ENCODE data around the gene NAA10.
A peak's percentile ranks its signal among the peaks of the same experiment; 100 is the strongest.

NAA10 gene

DNA sequence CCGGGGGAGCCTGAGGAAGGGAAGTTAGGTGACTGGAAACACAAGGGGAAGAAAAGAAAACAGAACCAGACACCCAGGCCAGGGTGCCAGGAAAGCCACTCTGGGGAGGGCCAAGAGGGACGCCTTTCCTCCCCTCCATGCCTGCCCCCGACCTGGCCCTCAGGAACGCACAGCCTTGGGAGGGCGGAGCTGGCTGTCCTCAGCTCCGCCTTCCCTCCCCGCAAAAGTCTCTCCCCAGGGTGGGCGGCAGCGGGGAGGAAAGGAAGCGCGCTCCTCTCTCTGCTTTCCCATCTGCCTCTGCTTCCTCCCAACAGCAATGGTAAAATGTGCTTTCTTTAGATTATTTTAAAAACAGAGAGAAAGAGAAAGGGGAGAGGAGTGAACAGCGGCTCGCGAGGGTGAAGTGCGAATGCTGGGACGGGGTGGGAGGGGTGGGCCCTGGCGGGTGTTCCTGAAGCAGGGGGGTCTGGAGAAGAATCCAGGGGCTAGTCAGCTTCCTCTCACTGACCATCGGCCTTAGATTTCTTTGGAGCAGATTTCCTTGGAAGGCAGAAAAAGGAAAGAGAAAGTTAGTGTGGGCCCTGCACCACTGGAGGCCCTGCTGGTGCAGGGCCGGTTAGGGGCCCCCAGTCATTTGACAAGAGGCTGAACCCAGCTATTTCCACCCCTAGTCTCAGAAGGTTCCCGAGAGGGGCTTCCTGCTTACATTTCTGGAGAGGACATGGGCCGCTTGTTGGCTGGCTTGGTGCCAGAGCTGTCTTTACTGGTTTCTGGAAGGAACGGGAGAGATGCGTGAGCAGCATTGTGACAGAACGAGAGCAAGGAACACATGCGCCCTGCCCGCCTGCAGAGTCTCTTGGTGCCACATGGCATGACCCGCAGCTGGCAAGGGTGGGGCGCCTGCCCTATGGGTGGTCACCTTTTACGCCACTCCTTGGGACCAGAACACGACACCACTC, 14.3 kb upstream of the NAA10 start:
- no peak for DNase-seq (ENCODE audit: low read depth in 2 of 2)

DNA sequence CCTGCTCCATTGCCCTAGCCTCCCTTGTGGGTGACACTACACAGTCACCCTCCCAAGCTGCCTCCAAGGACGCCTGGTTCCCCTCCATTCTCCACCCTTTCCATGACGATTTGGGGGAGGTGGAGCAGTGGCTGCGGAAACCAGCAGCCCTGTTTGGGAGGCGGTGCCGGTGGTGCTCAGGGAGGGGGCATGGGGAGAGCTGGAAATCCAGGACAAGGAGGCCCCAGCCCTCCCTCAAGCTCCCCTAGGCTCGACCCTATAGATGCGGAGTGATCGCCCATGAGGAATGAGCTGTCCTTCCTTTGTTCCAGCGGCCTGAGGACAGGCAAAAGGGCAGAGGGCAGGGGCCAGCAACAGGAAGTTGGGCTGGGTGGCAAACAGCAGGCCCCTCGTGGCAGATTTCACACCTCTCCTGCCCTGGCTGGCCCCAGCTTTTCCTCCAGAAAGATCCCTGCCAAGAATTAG, 13.2 kb upstream of the NAA10 start:
- no peak for DNase-seq (ENCODE audit: low read depth in 2 of 2)

DNA sequence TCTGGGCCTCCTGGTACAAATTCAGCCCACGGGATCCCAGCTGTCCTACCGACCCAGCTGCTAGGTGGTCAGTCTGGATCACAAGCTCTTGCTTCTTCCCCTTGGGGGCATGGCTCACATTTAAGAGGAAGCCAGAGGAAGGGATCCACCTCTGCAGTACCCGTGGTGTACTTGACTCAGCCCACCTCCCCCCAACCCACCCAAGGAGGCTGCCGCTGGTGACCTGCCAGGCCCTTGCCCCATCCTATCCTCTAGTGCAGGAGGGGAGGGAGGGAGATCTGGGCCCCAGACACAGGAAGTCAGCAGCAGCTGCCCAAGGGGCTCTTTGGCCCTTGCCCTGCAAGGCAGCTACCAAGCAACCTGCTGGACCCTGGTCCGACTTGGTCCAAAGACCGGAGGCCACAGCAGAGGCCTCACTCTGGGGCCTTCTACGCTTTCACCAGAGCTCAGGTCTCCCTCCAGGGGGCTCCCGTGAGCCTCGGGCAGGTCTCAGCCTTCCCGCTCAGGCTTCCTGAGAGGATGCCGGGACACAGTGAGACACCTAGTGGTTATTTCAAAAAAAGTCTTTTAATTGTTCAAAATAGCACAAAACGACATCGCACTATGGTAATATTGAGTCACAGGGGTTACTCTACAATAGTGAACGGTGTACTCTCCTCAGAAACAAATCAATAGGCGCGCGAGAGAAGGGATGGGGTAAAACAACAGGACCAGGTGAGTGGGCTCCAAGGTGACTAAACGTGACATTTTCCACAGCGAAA, 12.4 kb upstream of the NAA10 start:
- DNase-seq (ENCODE audit: low read depth in 2 of 2), result peak in 1 of 2 donors; percentile 68

DNA sequence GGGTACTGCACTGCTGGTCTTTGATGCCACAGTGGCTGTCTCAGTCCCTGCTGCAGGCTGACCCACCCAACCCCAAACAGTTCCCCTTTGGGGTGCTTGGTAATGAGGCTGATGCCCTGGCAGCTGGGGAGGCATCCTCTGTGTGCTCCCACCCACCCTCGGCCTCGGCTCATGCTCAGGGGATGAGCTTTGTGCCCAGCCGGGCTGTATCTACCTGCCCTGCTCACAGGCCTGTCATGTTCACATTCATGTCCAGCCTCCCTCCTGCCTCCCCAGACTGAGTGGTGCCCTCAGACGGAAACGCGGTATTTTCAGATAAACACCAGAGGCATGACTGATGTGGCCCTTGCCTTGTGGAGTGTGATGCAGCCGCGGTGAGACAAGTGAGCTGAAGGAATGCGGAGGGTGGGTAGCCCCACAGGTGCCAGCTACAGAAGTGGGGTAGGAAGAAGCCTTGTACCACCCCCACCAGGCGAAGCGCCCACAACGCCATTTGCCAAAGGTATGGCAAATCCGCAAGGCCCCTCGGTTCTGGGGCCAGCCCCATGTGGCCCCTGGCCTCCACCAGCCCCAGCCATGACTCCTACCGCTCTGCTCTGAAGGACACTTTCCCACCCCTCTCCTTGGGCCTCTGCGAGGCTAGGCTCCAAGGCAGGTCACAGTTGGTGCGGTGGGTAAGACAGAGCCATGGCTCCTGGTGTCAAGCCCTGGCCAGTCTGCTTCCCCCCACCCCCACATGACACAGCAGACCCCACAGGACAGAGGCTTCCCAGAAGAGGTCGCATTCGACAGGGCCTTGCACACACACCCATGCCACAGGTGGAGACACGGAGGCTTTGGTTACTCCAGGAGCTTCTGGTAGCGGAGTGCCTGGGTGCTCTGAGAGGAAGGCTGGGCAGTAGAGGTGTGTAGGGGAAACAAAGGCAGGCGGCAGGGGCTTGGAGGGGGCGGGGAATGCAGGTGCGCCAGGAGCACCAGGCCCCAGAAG, 11.4 kb upstream of the NAA10 start:
- DNase-seq (ENCODE audit: low read depth in 2 of 2), result no peak

DNA sequence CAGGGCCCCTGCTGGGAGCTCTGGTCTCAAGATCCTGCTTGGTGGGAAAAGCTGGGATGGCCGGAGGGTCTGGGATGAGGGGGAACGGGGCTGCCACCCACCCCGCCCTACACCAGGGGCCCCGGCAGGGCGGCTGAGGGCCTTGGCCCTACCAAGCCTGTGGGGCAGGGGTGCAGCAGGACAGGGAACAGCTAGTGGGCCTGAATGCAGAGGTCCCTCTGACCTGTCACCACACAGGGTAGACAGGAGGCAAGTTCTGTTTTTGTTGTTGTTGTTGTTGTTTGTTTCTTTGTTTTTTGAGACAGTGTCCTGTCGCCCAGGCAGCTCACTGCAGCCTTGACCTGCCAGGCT, 9.9 kb upstream of the NAA10 start:
- DNase-seq (ENCODE audit: low read depth in 2 of 2), result no peak

DNA sequence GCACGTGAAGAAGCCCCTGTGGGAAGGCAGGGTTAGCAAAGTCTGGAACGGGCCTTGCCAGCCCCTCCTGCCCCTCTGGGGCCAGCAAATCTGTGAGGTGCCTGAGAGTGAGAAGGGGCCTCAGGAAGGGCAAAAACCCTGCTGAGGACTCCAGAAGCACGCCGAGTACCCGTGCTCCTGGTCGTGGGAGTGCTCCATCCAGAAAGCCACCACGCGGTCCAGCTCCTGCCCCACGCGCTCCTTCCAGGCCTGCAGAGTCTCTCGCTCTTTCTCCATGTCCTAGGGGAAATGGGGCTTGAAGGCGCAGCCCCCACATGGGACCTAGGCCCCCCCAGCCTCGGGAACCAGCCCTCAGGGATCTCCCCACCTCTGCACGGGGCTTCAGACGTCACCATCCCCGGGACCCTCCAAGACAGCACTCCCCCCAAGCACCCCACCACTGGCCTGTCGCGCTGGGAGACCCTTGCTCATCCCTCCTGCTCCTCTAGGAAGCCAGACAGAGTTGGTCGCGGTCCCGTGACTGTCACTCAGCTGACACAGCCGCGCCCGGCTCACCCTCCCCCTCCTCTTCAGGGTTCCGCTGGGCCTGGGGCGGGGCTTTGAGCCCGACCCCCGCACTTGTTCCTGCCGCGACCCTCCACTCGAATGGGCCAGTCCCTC, 9.4 kb upstream of the NAA10 start, which contains the start of gene RENBP:
Gene RENBP (minus strand): TSS at position 504 of the 660 bp plus-strand sequence. CDS start 33 bp downstream, at position 471.
- peak in 1 of 2 donors; percentile 35 for DNase-seq (ENCODE audit: low read depth in 2 of 2)

DNA sequence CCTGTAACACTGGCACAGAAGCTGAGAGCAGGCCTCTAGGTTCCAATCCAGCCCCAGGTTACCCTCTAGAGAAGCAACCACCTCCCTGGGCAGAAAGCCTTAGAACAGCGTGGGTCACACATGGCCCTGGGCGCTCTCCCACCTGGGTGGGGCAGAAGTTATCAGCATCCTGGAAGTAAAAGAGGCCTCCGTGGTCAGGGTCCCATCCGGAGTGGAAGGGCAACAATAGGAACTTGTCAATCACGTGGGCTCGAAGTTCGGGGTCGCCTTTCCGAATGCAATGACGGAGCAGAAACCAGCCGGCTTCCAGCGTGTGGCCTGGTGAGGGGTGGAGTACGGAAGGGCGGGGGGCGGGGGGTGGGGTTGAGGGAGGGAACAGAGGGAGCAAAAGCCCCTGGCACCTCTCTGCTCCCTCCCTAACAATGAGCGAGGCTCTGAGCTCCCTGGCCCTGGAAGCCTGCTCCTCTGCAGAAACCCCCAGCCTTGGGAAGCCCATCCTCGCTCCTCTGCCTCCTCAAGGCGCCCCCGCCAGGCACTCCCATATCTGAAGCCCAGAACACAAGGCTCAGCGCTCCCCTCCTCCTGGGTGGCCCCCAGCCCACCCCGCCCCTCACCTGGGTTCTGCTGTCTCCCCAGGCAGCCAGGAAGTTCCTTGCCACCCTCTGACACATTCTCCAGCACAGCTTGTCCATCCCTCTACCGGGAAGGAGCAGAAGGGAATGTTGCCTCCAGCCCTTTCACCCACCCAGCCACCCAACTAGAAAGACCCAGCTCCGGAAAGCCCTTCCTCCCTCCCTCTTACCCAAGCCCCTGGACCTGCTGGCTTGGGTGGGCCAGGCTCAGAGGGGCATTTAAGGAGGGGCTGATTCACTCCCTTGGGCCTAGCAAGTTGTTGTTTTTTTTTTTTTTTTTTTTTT, 6.8 kb upstream of the NAA10 start:
- no peak for DNase-seq (ENCODE audit: low read depth in 2 of 2)

DNA sequence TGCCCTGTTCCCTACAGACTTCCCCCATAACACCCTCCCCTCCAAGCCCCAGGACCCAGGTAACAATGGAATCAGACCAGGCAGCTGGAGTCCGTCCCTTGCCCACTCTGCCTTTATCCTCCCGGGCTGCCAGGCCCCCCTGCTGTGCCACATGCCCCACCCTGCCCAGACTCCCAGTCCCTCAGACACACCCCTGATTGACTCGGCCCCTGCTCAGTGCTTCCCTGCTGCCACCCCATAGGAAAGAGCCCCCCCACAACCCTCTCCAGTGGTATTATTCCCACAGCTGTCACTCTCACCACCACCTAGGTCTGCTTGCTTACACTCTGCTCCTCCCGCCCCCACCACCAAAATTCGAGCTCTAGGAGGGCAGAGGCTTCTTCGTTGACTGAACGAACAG, 4.7 kb upstream of the NAA10 start:
- DNase-seq (ENCODE audit: low read depth in 2 of 2), result no peak

DNA sequence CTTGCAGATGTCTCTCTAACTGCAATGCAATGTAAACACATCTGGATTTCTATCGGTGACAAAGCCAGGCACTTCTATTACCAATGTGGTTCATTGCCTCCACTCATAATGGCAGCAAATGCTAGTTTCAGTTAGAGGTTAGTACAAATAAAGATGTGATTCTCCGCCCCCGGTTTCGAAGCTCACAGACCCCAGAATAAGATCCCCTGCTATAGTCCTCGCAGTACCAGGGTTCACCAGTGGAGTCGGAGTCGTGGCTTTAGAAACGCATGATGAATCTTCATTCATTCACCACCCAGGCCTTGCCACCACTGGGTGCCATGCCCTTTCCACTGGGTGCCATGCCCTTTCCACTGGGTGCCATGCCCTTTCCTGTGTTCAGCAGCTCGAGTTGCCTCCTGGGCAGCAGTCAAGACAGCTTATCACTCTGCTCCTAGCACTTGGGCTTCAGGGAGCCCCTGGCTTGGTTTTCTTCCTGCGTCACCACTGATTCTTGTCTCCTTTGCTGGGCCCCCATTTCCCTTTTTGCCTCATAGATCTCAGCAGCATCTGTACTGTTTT, 3.5 kb upstream of the NAA10 start:
- no peak for DNase-seq (ENCODE audit: low read depth in 2 of 2)

DNA sequence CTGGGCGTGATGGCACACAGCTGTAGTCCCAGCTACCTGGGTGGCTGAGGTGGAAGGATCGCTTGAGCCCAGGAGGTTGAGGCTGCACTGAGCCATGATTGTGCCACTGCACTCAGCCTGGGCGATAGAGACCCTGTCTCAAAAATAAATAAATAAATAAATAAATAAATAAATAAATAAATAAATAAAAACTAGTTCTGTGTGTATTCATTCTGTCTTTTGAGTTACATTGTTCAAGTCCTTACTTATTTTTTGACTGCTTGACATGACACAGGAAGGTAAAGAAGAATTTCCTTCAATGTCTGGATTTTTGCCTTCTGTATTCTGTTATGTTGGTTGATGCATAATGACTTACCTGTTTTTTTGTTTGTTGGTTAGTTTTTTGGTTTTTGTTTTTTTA, 2.2 kb upstream of the NAA10 start:
- DNase-seq (ENCODE audit: low read depth in 2 of 2), result no peak

DNA sequence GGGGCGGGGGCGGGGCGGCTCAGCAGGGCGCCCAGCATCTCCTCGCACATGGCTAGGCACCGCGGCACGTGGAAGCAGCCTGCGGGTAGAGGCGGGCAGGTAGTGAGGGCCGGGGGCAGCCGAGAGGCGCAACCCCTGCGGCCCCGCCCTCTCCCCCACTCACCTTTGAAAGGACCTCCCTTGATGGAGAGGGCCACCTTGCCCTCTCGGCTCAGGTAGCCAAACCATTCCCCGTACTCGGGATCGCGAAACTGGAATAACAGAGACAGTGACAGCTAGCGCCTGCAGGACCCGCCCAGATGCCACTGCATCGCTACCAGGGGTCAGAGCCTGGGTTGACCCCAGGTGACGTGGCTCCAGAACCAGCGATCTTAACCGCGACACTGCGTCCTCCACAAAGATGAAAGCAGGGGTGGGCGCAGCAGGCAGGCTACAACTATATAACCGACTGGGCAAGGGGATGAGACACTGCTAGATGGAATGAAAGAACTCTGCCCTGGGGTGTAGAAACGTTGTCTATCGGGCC, 552 bp upstream of the NAA10 start:
- no peak for DNase-seq (ENCODE audit: low read depth in 2 of 2)

DNA sequence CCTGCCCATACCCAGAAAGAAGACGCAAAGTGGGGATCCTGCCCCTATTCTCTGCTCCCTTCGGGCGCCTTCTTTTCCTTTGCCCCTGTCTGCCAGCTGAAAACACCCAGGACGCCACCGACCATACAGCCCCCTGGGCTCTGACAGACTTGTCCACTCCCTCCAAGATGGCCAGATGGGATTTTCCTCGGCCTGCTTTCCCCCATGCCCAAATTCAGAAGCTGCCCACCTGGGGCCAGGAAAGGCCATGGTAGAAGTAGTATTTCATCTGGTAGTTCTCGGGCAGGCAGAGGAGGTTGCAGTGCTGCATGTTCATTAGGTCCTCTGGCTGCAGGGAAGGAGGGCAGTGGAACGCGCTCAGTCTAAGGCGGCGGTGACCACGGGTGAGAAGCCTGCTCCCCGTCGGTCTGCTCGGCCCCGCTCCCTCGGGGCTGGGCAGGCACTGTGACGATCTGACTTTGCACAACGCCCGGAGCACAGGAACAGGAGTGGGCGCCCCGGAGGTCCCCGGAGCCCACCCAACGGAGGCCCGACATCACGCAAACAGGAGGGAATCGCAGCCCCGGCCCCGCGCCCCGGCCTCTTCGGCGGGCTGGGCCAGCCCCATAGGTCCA, 582 bp downstream of the NAA10 start:
- DNase-seq (ENCODE audit: low read depth in 2 of 2), result no peak

DNA sequence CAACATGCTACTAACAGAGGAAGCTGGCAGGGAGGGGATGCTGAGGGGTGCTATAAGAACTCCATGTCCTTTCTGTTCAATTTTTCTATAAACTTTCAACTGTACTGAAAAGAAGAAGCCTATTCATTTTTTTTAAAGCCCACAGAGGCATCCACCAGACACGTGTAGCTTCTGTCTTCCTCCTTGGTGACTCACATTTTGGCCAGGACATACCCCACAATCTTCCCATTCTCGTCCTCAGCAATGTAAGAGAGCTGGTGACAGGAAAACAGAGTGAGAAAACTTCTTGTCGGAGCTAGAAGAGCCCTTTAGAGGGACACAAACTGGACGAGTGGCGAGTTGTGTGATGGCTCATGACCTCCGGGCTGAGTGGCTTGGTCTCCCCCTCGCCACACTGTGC, 1.1 kb downstream of the NAA10 start:
- no peak for DNase-seq (ENCODE audit: low read depth in 2 of 2)

DNA sequence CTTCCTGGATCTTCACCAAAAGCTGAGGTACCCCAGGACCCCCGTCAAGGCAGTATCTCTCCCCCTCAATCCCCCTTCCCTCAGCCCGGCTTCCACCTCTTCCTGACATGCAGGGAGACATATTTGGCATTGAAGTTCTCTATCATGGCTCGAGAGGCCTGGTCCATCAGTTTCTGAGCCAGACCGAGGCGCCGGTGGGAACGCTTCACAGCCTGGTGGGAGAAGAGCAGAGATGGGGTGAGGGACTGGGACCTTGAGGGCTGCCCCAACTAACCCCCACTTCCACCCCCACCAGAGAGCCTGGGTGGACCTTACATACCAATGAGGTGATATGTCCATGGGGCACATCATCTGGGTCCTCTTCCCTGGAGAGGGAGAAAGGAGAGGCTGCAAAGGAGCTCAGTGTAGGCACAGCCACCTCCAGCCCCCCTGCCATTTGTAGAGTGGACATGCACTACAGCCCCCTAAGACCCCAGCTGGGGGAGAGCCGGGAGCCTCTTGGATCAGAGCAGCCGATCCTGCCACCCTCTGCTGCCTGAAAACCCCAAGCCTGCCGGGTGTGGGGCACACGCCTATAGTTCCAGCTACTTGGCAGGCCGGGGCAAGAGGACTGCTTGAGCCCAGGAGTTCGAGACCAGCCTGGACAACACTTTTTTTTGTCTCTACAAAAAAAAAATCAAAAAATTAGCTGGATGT, 2.5 kb downstream of the NAA10 start:
- DNase-seq (ENCODE audit: low read depth in 2 of 2), result no peak

DNA sequence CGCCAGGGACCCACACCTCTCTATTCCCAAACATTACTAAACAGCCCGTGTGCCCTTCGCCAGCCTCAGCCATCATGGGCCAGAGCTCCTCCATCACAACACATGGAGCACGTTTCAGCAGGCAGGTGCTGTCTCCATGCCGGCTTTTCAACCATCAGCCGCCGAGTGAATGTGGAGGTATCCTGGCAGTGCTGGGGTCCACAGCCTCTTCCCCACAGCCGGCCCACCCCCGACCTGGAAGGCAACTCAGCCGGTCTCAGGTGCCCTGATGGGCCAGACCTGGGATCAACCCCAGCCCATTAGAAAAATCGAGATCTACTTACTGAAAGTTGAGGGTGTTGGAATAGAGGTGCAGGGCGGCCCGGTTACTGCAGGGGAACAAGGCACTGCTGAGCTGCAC, 3.1 kb downstream of the NAA10 start:
- DNase-seq (ENCODE audit: low read depth in 2 of 2), result no peak

DNA sequence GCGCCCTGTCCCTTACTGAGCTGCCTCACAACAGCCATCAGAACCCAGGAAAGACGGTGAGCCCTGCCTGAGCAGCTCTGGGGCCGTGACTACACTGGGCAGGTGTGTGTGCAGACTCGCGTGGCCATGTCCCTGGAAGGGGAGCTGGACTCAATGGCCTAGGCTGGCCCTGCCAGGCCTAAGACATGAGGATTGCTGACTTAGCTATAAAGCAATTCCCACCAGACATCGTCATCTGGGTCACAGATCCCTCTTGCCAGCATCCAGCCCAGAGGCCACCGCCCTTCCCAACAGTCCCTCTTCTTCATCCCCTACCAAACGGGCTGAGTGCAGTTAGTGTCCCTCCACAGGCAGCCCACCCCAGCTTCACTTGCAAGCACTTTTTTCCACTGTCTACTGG, 3.7 kb downstream of the NAA10 start:
- no peak for DNase-seq (ENCODE audit: low read depth in 2 of 2)

DNA sequence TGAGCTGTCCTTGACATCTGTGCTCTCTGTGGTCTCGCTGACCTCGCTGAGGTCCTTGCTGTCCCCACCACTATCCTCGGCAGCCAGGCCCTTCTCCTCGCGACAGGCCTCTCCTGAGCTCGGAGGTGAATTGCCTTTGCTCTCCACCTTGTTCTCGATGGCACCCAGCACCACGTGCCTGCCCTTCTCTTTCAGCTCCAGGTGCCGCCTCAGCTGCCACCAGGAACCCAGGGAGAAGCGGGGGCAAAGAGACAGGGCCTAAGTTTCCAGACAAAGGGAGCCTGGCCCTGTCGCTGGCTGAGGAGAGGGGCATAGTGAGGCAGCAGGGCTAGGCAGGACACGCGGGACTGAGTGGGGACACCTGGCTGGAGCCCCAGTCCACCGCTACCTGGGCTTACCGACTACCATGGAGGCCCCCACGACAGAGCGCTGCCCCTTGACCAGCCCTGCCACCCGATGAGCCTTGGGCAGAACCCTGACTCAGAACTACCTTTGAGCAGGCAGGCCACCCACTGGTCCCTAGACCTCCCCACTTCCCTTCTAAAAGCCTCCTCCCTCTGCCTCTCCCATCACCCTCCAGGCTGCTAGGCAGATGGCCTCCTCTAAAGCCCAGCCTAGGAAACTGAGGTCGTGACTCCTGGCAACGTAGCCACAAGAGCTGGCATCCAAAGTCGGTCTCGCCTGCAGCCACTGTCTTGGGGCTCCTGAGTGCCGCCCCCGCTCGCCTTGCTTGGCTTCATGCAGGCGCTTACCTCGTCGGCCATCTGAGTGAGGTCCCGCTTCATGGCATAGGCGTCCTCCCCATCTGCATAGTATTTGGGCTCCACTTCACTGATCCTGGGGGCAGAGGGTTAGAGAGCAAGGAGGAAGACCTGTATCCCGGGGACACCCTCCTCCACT, 4.6 kb downstream of the NAA10 start:
- DNase-seq (ENCODE audit: low read depth in 2 of 2), result no peak

Measured in stimulated activated CD8-positive, alpha-beta memory T cell treated with anti-CD3 and anti-CD28 coated beads, Interleukin-7, amount 100 ng/mL, for 4 hours (primary cell).